NCI-H2171 (cell line): ENCODE measurements around the gene GGT1.
"Not testable (repeated sequence)": the region's sequence is repeated elsewhere in the genome, so short reads cannot be mapped to it uniquely, and the experiment has no call there.

Source experiments
- DNase-seq: peaks from one replicate; lab custom pipeline; 2025; lab: John Stamatoyannopoulos, UW

The GGT1 gene

DNA sequence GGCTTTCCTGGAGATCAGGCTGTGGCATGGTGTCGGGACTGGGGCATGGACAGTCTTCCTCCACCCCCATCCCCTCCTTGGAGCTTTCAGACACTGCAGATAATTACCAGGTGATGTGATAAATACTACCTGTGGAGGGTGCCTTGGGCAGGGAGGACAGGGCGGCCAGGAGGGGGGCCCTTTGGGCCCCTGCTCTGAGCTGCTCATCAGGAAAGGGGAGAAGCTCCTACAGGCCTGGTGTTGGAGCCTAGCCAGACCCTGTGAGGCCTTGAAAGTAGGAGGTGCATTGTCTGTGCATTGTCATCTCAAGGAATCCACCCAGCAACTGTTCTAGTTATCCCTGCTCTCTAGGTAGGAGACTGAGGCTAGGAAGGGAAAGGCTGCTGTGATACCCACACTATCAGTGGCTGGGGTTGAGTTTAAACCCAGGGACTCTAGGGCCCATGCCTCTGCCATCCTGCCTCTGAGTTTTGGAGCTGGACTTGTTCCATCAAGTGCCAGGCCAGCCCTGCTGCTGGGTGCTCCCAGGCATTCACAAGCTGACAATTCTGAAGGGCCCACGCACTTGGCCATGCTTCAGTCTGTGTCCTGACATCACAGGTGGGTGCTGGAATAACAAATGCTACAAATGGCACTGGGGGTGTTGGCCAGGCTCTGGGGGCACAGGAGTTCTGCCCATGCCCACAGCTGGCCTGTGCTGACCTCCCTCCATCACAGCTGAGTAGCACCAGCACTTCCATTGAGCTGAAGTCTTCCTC, 2.9 kb upstream of the GGT1 start:
- DNase-seq: not testable (repeated sequence)

DNA sequence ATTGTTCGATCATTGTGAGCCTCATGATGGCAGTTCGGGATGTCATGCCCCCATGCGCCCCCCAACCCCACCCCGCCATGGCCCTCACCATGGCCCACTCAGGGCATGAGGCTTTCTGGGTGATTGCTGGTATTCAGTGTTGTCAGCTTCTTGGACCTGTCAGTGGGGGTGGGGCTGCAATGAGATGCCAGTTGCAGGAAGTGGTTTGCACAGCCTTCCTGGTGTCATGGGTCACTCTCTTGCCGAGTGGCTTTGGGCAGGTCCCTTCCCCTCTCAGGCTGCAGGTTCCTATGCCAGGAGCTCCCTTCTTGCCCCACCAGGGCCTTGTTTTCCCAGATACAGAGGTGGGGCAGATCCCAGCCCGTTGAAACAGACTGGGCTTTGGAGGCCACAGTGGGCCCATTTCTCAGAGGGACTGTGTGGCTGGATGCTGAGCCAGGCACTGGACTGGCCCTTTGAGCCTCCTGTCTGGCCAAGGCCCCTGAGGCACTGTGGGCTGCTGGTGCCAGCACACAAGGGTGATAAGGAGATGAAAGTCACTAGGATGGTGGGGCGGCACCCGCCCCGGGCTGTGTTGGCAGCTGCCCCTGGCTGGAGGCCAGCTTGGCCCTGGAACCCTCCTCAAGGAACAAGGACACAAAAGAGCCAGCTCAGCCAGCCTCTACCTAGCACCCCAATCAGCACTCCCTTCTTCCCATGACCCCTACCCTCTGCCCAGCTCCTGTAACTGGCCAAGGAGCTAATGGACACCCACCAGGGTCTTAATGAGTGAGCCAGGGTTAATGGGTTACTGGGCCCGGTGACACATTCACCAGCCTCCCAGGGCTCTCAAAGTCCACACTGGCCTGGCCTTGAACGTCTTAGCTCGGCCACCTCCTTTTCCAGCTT, 1.5 kb upstream of the GGT1 start:
- no peak for DNase-seq

DNA sequence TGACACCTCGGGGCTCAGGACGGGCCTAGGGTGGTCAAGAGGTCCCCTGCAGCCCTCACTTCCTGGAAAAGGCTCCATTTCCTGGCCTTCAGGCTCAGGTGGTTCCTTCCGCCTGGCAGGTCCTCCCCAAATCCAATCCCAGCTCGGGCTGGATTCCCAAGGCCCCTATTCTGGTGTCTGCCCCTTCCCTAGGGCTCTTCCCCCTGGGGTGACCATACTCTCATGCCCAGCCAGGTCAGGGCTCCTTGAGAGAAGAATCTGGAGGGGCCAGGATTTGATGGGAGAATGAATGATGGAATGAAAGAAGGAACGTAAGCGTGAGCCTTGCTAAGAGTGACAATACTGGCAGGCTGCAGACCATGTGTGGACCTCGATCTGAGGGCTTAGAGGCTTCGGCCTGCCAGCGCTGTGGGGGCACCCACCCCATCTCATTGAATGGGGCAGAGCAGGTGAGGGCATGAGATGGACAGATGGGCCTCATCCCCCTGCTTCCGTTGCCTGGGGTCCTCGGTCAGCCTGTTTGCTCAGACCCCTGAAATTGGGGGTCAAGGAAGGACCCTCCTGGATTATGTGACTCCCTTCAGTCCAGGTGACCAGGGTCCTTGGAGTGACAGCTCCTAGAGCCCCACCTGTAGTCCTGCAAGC, 766 bp upstream of the GGT1 start:
- not testable (repeated sequence) for DNase-seq

DNA sequence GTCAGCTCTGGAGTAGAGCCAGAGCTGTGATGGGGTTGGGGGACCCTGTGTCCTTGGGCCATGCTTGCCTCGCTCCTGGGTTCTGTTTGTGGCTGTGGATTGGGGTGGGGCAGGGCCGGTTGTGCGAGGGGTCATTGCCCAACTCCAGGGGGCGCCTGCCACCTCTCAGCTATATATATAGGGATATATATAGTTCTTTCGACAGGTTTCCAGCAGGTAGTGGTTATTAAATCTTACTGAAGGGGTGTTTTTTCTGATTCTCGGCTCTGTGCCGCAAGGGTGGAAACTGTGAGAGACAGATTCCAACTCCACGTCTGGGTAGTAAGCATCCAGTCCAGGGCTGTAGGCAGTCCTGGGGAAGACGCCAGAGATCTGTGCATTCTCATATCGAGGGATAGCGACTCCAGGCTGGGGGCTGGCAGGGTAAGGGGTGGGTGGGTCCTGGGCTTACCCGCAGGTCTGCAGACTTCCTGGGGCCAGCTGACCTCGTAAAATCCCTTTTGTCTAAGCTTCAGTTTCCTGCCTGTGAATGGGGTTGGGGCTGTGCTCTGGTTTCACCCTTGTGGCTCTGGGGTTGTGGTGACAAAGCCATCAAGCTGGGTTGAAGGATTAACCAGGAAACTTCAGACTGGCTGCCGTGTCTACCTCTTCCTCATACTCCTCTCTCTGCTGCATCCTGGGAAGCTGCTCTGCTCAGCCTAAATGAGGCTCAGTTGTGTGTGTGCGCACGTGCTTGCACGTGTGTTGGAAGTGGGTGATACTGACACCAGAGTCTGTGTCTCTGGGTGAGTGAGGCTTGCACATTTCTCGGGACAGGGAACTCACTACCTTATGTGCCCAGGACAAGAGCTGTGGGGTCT, 1.0 kb downstream of the GGT1 start:
- not testable (repeated sequence) for DNase-seq

DNA sequence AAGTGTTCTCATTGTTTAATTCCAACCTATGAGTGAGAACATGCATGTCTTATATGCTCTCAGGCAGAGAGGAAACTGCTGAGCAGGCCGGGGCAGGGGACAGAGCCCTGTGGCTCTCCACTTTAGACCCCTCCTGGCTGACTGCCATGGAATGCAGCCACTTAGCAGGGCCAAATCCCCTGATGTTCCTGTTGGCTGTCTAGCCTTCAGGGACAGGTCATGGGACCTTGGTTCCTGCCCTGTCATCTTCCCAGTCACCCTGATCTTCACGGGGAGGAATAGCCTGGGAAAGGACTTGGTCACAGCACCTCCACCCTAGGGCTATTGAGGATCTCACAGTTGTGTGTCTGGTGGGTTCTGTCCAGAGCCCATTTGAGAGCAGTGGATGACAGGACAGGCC, 3.3 kb downstream of the GGT1 start:
- not testable (repeated sequence) for DNase-seq

DNA sequence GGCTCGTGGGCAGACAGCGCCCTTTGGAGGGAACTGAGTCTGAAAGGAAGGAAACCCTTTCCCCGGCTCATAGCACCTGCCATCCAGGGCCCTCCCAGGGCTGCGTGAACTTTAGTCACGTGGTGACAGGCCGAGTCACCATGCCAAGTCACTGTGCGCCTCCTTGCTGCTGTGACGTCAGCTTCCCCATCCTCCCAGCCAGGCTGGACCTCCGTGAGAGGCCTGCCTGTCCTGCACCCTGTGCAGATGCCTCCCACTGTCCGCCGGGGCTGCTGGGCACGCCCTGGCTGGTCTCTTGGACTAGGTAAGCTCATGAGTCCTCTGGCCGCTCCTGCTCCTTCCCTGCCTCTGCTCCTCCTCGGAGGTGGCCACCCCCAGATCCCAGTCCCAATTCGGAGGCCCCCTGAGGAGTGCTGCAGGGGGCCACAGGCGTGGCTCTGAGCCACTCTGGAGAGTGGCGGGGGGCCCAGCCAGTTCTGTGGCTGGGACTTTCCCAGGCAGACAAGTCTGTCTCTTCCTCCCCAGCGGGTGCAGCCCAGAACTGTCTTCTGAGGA, 4.5 kb downstream of the GGT1 start:
- not testable (repeated sequence) for DNase-seq

DNA sequence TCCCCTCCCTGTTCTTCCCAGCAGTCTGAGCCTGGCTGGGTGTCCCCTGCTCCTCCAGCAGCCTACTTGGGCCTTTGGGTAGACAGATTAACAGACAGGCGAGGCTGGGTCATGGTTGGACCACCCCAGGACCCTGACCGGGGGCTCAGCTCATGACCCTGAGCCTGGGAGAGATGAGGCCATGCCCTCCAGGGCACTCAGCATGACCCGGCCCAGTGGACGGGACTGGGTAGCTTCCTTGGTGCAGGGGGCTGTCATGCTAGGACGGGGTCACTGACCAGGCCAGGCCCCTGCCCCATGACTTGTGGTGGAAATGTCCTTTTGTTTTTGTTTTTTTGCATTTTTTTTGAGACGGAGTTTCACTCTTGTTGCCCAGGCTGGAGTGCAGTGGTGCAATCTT, 5.3 kb downstream of the GGT1 start:
- DNase-seq: not testable (repeated sequence)

DNA sequence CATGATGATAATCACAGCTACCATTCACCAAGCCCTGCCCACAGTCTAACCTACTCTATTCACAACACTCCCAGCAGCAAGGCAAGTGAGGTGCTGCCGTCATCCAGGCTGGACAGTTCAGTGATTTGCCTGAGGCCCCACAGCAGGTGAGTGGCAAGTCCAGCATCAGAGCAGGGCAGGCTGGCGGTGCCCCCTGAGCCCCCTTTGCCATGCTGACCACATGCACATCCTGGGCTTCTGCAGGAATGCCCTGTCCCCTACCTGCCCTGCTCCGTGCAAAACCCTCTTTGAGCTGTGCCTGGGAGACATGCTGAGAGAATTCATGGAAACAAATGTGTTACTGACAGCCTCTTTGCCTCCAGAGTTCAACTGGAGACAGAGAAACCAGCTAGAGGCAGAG, 6.9 kb downstream of the GGT1 start:
- not testable (repeated sequence) for DNase-seq

DNA sequence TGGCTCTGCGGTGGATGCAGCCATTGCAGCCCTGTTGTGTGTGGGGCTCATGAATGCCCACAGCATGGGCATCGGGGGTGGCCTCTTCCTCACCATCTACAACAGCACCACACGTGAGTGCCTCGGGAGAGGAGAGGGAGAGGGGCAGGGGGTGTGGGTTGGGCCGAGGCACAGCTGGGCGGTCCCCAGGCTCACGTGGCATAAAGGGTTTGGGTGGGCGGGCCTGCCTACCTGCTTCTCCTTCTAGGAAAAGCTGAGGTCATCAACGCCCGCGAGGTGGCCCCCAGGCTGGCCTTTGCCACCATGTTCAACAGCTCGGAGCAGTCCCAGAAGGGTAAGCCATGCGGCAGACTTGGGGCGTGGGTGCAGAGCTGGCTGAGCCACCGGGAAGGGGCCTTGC, 11.8 kb downstream of the GGT1 start:
- DNase-seq: not testable (repeated sequence)

DNA sequence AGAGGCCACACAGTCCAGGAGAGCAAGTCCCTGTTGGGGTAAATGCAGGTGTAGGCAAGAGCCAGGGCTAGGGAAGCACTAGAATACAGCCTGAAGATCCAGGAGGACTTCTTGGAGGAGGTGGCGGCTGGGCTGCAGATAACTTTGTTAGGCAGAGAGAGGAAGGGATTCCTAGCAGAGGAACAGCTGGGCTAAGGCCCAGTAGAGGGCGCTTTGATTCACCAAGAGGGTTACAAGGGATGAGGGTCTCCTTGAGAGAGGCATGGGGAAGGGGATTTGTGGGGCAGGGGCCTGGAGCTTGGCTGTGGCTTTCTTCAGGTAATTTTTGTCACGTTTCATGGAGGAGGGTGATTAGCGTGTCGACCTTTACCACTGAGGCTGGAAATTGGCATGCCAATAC, 18.3 kb downstream of the GGT1 start:
- not testable (repeated sequence) for DNase-seq

DNA sequence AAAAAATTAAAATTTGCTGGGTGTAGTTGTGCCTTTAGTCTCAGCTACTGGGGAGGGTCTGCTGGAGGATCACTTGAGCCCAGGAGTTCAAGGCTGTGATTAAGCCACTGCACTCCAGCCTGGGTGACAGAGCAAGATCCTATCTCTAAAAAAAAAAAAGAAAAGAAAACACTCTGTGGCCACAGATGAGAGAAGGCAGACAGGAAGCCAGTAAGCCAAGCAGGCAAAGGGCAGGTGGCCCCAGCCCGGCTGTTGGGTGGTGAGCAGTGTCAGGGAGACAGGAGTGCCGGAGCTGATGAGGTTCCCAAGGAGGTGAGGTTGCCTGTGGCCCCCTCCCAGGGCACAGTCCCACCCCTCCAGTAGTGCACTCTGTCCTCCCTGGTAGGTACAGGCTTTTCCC, 19.6 kb downstream of the GGT1 start:
- not testable (repeated sequence) for DNase-seq

DNA sequence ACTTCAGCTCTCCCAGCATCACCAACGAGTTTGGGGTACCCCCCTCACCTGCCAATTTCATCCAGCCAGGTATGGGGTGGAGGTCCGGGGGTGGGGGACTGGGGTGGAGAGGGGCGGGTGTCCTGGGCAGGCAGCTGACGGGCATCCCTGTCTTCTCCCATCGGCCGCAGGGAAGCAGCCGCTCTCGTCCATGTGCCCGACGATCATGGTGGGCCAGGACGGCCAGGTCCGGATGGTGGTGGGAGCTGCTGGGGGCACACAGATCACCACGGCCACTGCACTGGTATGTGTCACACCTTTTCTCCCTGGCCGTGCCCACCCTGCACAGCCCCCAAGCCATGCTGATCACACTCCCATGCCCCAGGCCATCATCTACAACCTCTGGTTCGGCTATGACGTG, 24.9 kb downstream of the GGT1 start:
- not testable (repeated sequence) for DNase-seq

DNA sequence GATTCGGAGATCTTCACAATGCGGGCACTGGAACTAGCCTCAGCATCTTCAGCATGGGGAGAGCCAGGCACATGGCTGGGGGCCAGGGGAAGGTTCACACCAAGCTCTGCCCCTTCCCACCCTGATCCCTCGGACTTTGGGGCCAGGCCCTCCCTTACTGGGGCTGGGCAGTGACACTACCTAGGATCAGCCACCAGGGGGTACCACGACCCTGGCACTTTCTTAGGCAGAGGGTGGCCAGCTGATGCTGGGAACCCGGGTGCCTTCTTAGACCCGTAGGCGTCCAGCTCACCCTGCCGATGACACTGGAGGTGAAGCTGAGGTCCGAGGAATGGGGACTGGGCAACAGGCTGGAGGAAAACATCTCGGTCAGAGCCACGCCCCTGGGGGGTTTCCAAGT, 26.1 kb downstream of the GGT1 start:
- DNase-seq: not testable (repeated sequence)

DNA sequence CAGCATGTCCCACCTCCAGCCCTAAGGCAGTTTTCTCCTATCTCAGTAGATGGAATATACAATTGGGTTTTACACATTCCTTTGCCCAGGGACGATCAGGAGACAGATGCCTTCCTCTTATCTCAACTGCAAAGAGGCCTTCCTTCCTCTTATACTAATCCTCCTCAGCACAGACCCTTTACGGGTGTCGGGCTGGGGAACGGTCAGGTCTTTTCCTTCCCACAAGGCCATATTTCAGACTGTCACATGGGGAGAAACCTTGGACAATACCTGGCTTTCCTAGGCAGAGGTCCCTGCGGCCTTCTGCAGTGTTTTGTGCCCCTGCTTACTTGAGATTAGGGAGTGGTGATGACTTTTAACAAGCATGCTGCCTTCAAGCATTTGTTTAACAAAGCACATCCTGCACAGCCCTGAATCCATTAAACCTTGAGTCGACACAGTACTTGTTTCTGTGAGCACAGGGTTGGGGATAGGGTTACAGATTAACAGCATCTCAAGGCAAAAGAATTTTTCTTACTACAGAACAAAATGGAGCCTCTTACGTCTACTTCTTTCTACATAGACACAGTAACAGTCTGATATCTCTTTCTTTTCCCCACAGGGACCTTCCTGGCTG, 27.9 kb downstream of the GGT1 start:
- not testable (repeated sequence) for DNase-seq

DNA sequence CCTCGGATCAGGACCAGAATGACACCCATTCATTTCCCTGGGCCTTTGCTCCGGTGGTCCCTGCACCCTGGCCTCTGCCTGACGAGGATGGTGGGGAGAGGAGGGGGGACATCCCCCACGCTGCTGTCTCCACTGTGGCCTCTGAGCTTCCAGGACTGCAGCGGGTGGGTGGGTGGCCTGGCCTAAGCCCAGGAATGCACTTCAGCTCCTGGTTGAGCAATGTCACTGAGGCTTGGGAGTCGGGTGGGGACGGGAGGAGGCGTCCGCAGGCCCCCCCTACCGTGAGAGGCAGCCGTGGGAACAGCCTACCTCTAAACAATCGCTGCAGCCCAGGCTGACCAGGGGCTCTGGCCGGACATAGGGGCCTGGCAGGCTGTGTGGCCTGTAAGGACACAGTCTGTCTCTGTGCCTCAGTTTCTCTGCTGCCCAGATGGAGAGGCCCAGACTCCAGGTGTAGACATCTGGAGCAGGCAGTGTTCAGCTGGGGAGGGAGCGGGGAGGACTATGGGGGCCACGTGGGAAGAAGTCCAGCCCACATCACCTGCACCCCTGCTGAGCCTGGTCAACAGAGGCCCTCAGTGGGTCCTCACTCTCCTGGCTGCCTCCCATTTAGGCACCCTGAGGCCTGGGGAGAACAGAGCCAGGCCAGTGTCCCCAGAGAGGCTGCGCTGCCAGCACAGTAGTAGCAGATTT, 28.6 kb downstream of the GGT1 start:
- not testable (repeated sequence) for DNase-seq

DNA sequence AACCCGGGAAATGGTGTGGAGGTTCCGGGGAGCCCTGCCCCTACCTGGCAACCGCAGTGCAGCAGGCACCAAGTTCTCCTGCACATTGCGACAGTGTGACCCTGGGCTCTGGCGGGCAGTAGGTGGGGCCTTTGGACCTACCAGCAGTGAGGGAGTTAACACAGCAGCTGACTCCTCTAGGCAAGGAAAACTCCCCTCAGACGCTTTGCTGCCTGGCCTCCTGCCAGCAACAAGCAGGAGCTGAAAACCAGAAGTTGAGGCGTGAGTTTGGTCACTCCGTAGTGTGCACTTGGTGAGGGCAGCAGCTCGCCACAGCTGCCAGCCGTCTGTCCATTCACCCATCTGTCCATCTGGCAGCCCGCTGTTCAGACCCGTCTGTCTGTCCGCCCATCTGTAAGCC, 29.6 kb downstream of the GGT1 start:
- not testable (repeated sequence) for DNase-seq

DNA sequence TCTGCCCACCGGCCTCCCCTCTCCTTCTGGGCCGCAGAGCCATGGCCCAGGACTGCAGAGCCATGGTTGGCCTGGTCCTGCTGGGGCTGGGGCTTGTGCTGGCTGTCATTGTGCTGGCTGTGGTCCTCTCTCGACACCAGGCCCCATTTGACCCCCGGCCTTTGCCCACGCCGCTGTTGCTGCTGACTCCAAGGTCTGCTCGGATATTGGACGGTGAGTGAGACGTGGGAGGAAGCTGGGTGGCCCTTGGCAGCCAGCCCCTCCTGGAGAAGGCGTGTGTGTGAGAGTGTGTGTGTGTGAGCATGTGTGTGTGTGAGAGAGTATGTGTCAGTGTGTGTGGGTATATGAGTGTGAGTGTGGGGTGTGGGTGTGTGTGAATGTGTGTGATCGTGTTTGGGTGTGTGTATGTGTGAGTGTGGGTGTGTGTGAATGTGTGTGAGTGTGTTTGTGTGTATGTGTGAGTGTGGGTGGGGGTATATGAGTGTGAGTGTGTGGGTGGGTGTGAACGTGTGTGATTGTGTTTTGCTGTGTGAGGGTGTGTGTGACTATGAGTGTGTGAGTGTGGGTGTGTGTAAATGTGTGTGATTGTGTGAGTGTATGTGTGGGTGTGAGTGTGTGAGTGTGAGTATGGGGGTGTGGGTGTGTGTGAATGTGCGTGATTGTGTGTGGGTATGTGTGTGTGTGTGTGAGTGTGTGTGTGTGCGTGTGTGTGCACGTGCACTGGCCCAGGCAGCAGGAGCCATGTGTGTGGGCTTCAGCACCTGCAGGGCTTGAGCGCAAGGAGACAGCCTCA, 30.4 kb downstream of the GGT1 start:
- DNase-seq: not testable (repeated sequence)

DNA sequence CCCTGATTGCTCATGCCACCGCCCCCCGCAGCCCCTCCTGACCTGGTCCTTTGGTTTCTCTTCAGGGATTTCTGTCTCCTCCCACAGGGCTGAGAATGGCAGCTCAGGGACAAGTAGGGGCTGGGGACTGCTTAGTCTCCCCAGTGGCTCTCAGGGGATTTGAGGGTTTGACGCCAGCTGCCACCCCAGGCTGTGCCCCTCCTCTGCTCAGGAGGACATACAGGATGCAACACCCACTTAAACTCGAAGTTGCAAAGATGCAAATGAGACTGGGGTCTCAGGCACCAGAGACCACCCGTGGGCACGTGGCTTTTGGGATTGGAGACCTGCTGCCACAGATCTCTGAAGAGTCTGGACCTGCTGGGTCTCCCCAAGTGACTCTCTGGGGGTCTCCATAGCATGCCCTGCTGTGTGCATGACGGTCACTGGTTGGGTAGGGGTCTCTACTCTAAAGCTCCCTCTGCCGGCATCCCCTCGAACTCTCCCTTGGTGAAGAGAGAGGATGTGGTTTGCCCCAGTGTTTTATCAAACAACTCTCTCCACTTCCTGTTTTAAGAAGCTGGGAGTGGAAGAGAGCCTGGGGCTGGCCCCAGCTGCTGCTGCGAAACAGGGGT, 31.9 kb downstream of the GGT1 start:
- peak; percentile 45 for DNase-seq

DNA sequence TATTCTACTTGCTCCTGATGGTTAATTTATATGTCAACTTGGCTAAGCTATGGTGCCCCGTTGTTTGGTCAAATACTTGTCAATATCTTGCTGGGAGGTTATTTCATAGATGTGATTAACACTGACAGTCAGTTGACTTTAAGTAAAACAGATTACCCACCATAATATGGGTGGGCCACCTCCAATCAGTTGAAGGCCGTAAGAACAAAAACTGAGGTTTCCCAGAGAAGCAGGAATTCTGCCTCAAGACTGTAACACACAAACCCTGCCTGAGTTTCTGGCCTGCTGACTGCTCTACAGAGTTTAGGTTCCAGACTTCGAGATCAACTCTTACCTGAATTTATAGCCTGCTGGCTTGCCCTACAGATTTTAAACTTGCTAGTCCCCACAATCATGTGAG, 33.5 kb downstream of the GGT1 start:
- DNase-seq: not testable (repeated sequence)
